ENCODE data around the gene OGFR.
A peak's percentile ranks its signal among the peaks of the same experiment; 100 is the strongest.

The OGFR gene

DNA sequence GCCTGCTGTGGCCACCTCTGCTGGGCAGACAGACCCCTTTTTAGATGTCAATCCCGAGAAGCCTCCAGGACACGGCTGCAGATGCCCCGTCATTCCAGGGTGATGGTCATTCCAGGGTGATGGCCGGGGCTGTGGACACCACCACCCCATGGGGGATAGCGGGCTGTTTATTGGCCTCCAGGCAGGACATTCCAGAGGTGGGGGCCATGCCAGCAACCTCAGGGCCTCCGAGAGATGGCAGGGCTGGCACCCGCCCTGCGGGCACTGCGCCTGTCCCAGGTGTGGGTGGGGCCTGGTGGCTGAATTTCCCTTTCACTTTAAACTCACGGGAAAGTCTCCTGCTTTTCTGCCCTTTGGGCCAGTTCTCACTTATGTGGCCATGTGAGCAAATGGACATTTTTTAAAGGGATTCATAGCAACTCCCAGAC lies 26.7 kb downstream of the OGFR start:
- DNase-seq (ENCODE audit: low read depth): peak; percentile 62
- no peak overlapping the region for H3K4me3 ChIP-seq (ENCODE audit: low read depth, low read length)
- no peak for TF ChIP-seq CTCF (IDR thresholded peaks at IDR 0.05; ENCODE audit: control insufficient read depth, extremely low read depth, insufficient read depth)

GRCh38 chr20:62831854-62832211 lies 27.2 kb downstream of the OGFR start:
- DNase-seq (ENCODE audit: low read depth): no peak
- no peak for TF ChIP-seq CTCF (IDR thresholded peaks at IDR 0.05; ENCODE audit: control insufficient read depth, extremely low read depth, insufficient read depth)
- H3K4me3 ChIP-seq (ENCODE audit: low read depth, low read length): no peak overlapping the region

DNA sequence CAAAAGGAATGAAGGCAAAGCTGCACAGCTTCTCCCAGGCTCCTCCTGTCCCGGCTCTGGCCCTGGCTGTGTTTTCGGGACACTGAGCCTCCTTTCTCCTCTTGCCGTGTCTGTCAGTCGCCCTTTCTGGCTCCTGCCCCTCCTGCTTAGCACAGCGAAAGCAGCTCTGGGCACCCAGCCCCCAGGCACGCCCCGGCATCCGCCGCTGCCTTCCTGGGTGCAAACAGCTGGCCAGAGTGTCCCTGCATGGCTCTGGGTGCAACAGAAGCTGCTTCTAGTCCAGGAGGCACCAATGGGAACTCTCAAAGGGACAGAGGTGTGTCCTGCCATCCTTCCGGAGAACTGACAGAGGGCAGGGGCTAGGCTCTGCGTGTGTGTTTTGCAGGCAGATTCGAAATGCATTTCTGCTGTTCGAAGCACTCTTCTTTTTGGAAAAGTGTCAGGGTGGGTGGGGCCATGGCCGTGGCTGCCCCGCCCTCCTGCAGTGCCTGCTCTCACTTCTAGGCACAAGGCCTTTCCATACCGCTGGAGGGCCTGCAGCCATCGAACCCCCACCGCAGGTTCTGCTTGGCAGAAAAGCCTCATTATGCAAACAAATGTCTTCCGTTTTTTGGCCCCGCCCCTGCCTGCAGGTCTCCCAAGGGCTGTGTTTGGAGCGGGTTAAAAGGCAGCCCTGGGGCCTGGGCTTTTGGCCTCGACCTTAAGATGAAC lies 27.7 kb downstream of the OGFR start:
- no peak for TF ChIP-seq CTCF (IDR thresholded peaks at IDR 0.05; ENCODE audit: control insufficient read depth, extremely low read depth, insufficient read depth)
- peak; percentile 69 for DNase-seq (ENCODE audit: low read depth)
- 0 out of 2 replicates have a peak overlapping the region, but pooled peaks have one; percentile 11 for H3K4me3 ChIP-seq (ENCODE audit: low read depth, low read length)

DNA sequence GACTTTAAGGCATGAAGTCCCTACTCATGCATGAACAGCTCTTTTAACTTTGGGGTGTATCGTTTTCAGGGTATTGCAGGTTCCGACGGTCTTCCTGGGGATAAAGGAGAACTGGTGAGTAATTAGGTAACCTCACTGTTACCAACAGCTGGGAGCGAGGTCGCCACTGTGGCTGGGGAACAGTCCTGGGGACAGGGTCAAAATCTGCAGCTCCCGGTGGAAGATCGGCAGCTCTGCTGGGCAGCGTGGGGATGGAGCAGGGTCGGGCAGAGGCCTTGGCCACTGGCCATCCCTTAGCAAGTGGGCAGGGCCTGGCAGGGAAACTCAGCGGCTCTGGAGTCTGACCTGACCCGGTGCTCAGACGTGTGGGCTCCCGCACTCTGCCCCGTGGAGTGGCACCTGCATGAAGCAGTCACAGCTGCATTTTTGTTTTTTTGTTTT lies 28.3 kb downstream of the OGFR start:
- DNase-seq (ENCODE audit: low read depth): no peak
- TF ChIP-seq CTCF (IDR thresholded peaks at IDR 0.05; ENCODE audit: control insufficient read depth, extremely low read depth, insufficient read depth): no peak
- H3K4me3 ChIP-seq (ENCODE audit: low read depth, low read length): 0 out of 2 replicates have a peak overlapping the region, but pooled peaks have one; percentile 11

DNA sequence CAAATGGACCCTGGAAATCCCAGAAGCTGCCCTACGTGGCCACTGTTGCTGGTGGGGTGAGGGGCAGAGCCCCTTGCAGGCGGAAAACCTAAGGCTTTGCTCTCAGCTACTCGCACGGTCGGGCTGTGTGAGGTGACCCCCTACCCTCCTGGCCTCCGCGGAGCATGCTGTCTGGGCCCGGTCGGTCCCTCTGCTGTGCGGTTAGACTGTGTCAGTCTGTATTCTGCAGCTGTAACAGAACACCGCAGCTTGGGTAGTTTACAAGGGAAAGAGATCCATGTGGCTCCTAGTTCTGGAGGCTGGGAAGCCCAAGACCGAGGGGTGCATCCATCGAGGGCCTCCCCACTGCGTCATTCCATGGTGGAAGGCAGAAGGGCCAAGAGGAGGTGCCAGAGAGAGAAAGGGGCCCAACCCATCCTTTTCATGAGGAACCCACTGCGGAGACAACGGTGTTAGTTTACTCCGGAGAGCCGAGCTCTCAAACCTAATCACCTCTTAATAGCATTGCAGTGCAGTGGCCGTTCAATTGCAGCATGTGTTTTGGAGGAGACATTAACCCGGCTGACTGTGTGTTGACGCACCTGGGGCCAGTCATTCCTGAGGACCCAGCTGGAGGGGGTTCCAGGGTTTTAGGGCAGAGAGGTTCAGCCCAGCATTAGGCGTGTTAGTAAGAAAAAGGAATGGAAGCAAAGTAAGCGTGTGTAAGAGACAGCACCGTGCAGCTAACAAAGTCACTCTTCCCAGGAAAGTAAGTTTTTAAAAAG lies 30.5 kb downstream of the OGFR start:
- H3K4me3 ChIP-seq (ENCODE audit: low read depth, low read length): no peak overlapping the region
- no peak for DNase-seq (ENCODE audit: low read depth)
- TF ChIP-seq CTCF (IDR thresholded peaks at IDR 0.05; ENCODE audit: control insufficient read depth, extremely low read depth, insufficient read depth): no peak

DNA sequence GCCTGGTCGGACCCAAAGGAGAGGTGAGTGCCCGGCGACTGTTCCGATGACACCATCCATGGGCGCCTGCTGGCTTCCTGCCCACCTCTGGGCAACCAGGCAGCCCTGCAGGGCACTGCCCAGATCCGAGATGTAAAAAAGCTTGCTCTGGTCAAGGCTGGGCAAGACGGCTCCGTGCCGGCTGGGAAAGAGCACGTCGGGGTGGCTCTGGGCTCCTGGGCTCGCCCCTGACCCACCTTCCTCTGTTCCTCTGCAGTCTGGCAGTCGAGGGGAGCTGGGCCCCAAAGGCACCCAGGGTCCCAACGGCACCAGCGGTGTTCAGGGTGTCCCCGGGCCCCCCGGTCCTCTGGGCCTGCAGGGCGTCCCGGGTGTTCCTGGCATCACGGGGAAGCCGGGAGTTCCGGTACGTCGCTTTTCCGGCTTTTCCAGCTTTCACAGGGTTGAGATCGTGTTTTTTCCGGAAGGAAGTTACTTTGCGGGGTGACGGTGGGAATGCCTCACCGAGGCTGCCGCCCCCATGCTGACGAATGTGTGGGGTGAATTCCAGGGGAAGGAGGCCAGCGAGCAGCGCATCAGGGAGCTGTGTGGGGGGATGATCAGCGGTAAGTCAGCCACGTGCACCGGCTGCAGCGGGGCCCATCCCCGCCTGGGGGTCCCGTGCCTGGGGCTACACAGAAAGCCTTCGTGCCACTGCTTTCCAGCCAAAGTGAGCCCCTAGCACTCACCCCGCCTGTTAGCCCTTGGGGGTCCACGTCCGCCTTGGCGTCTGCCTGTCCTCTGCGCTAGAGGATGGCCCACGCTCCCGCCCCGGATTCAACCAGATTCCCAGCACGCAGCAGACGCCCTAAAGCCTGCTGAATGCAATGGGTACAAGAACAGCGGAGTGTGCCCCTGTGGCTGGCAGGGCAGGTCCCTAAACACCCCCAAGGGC lies 31.6 kb downstream of the OGFR start:
- no peak for TF ChIP-seq CTCF (IDR thresholded peaks at IDR 0.05; ENCODE audit: control insufficient read depth, extremely low read depth, insufficient read depth)
- DNase-seq (ENCODE audit: low read depth): no peak
- no peak overlapping the region for H3K4me3 ChIP-seq (ENCODE audit: low read depth, low read length)

Measured in LNCaP clone FGC (cell line).